Calu3 (cell line): Measurements from ENCODE around the gene NR1D2. TPM values are rescaled to one million over a fixed set of nuclear protein-coding genes. Genes with fewer than 3 reads are reported as not detected.

ENCODE experiments used
- BruUV-seq: library from RNA; stranded (reverse); fragments of 400-500 nt; replicated peaks from 2 replicates; lab custom pipeline; 2021; lab: Mats Ljungman, UMichigan
- CTCF ChIA-PET: fragments of 300-600 bp; sonication (Branson Sonifier 250); formaldehyde crosslinking; loops from one replicate; lab custom pipeline; 2022; ENCODE audit warnings: antibody characterized with exemption; lab: Charles Lee
- DNase-seq: peaks from one replicate; pipeline ENCODE4 v3.0.0; 2022
- H3K27ac Mint-ChIP-seq: one replicate; pipeline ENCODE4 v1.8.0; 2022; ENCODE audit warnings: mixed read lengths; ENCODE audit not compliant: unreplicated experiment
- H3K27me3 Mint-ChIP-seq: one replicate; pipeline ENCODE4 v1.8.0; 2022; ENCODE audit warnings: mixed read lengths; ENCODE audit not compliant: unreplicated experiment
- H3K36me3 Mint-ChIP-seq: one replicate; pipeline ENCODE4 v1.8.0; 2022; ENCODE audit warnings: mild to moderate bottlenecking, moderate library complexity, mixed read lengths; ENCODE audit not compliant: insufficient read depth, unreplicated experiment
- H3K4me1 Mint-ChIP-seq: one replicate; pipeline ENCODE4 v1.8.0; 2022; ENCODE audit warnings: mild to moderate bottlenecking, low read depth, mixed read lengths; ENCODE audit not compliant: unreplicated experiment
- H3K4me3 Mint-ChIP-seq: one replicate; pipeline ENCODE4 v1.8.0; 2022; ENCODE audit warnings: mild to moderate bottlenecking, low read depth, moderate library complexity, mixed read lengths; ENCODE audit not compliant: unreplicated experiment
- H3K9me3 Mint-ChIP-seq: one replicate; pipeline ENCODE4 v1.8.0; 2022; ENCODE audit warnings: low read depth, mixed read lengths; ENCODE audit not compliant: unreplicated experiment
- CTCF ChIP-seq: fragments of 200-600 bp; IDR thresholded peaks from one replicate; pipeline ENCODE4 v1.8.0; 2022; ENCODE audit warnings: antibody characterized with exemption; ENCODE audit not compliant: unreplicated experiment
- intact Hi-C: fragments of 100-400 bp; cut with micrococcal nuclease; formaldehyde crosslinking; loops from one replicate; pipeline ENCODE4 v1.10.0; 2022; ENCODE audit not compliant: unreplicated experiment
- total RNA-seq: library from RNA; stranded (reverse); gene quantifications from 2 replicates; pipeline ENCODE4 v1.2.3, GENCODE V29; 2022

NR1D2 gene
- total RNA-seq, 1 experiment from 2014 or later: 18.9 TPM

GRCh38 chr3:23961913-23962312 lies 16.8 kb downstream of the NR1D2 start:
- no peak overlapping the region for H3K27ac Mint-ChIP-seq
- intact Hi-C loops: no loop called here
- no TSS peak for BruUV-seq
- H3K9me3 Mint-ChIP-seq: no peaks in the 10 kb centered on the region
- no peak for TF ChIP-seq CTCF
- CTCF ChIA-PET: interaction anchor here (0.7 kb wide), 1 partner anchor 43 kb away, joined by 3 read pairs; no protein-coding TSS in a partner anchor
- H3K36me3 Mint-ChIP-seq: peaks cover 22% of the 10 kb centered on the region
- H3K4me3 Mint-ChIP-seq: no peak overlapping the region
- no peak for DNase-seq
- no peaks in the 10 kb centered on the region for H3K27me3 Mint-ChIP-seq
- H3K4me1 Mint-ChIP-seq: peaks cover 12% of the 10 kb centered on the region

GRCh38 chr3:23964537-23965235 lies 19.6 kb downstream of the NR1D2 start:
- Mint-ChIP-seq H3K27ac (no peak overlapping the region), H3K4me3 (no peak overlapping the region), H3K36me3 (peaks cover 22% of the 10 kb centered on the region), H3K27me3 (no peaks in the 10 kb centered on the region), H3K9me3 (no peaks in the 10 kb centered on the region), H3K4me1 (peaks cover 14% of the 10 kb centered on the region)
- intact Hi-C loops: no loop called here
- BruUV-seq: no TSS peak
- no peak for DNase-seq
- CTCF ChIA-PET: interaction anchor here (0.7 kb wide), 2 partner anchors 24 to 29 kb away, joined by 3 to 10 read pairs; no protein-coding TSS in a partner anchor
- TF ChIP-seq CTCF: no peak

- H3K4me3 Mint-ChIP-seq: no peak overlapping the region
- H3K36me3 Mint-ChIP-seq: peaks cover 22% of the 10 kb centered on the region
- no peak for DNase-seq
- intact Hi-C loops: no loop called here
- H3K27me3 Mint-ChIP-seq: no peaks in the 10 kb centered on the region
- no peak for TF ChIP-seq CTCF
- H3K4me1 Mint-ChIP-seq: peaks cover 12% of the 10 kb centered on the region
- CTCF ChIA-PET: no interaction called here
- no TSS peak for BruUV-seq
- no peak overlapping the region for H3K27ac Mint-ChIP-seq
- H3K9me3 Mint-ChIP-seq: no peaks in the 10 kb centered on the region
Measured at GRCh38 chr3:23966328-23966727, 21.2 kb downstream of the NR1D2 start.

GRCh38 chr3:23968463-23969184 lies 23.5 kb downstream of the NR1D2 start:
- DNase-seq: no peak
- Mint-ChIP-seq H3K9me3 (no peaks in the 10 kb centered on the region), H3K36me3 (peaks cover 16% of the 10 kb centered on the region), H3K4me1 (peaks cover 12% of the 10 kb centered on the region), H3K4me3 (no peak overlapping the region), H3K27ac (no peak overlapping the region), H3K27me3 (no peaks in the 10 kb centered on the region)
- TF ChIP-seq CTCF: no peak
- BruUV-seq: no TSS peak
- CTCF ChIA-PET: interaction anchor here (0.5 to 1.7 kb wide), 4 partner anchors 22 to 967 kb away, joined by 3 to 4 read pairs (median 3); no protein-coding TSS in a partner anchor
- intact Hi-C loops: no loop called here
